HCT116 (cell line): ENCODE results near the gene ASB6.

Source experiments
- POLR2A ChIP-seq: IDR thresholded peaks from 2 replicates; pipeline ENCODE4 v1.7.0; 2011; ENCODE audit warnings: borderline replicate concordance; ENCODE audit not compliant: insufficient read depth, insufficient read length; ENCODE audit errors: extremely low read depth
- TF ChIP-seq, protein P1 (sequence below): IDR thresholded peaks from 2 replicates; pipeline ENCODE4 v1.6.1; 2012; ENCODE audit warnings: low read depth
- TF ChIP-seq, protein P2 (sequence below), 3 experiments: fragments of 200-600 bp in 1 of 3; sonication (generic) in 1 of 3; IDR thresholded peaks in 2 of 3; conservative IDR thresholded peaks in 1 of 3; 2 replicates each; pipeline ENCODE4 v1.5.1; 2012 to 2017; ENCODE audit warnings: low read depth in 2 of 3, low read length in 2 of 3, antibody characterized with exemption in 1 of 3, borderline replicate concordance in 1 of 3, control low read depth in 1 of 3, mild to moderate bottlenecking in 1 of 3, mixed read lengths in 1 of 3, mixed run types in 1 of 3, moderate library complexity in 1 of 3; ENCODE audit not compliant: insufficient read depth in 1 of 3

DNA sequence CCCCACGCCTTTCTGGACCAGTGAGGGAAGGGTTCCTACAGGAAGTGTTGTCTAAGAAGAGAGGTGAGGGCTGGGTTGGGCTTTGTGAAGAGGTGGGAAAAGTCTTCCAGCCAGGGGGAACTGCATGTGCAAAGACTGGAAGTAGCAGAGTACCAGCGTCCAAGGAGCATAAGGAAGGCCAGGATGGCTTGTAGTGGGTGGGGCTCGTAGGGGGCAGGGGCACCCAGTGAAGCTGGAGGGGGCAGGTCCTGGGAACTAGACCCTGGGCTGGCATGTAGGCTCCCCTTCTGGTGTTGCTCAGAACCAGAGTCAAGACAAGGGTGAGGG, 43.9 kb upstream of the ASB6 start:
- TF ChIP-seq, protein P1, sequence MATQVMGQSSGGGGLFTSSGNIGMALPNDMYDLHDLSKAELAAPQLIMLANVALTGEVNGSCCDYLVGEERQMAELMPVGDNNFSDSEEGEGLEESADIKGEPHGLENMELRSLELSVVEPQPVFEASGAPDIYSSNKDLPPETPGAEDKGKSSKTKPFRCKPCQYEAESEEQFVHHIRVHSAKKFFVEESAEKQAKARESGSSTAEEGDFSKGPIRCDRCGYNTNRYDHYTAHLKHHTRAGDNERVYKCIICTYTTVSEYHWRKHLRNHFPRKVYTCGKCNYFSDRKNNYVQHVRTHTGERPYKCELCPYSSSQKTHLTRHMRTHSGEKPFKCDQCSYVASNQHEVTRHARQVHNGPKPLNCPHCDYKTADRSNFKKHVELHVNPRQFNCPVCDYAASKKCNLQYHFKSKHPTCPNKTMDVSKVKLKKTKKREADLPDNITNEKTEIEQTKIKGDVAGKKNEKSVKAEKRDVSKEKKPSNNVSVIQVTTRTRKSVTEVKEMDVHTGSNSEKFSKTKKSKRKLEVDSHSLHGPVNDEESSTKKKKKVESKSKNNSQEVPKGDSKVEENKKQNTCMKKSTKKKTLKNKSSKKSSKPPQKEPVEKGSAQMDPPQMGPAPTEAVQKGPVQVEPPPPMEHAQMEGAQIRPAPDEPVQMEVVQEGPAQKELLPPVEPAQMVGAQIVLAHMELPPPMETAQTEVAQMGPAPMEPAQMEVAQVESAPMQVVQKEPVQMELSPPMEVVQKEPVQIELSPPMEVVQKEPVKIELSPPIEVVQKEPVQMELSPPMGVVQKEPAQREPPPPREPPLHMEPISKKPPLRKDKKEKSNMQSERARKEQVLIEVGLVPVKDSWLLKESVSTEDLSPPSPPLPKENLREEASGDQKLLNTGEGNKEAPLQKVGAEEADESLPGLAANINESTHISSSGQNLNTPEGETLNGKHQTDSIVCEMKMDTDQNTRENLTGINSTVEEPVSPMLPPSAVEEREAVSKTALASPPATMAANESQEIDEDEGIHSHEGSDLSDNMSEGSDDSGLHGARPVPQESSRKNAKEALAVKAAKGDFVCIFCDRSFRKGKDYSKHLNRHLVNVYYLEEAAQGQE = no peak
- TF ChIP-seq, protein P2, sequence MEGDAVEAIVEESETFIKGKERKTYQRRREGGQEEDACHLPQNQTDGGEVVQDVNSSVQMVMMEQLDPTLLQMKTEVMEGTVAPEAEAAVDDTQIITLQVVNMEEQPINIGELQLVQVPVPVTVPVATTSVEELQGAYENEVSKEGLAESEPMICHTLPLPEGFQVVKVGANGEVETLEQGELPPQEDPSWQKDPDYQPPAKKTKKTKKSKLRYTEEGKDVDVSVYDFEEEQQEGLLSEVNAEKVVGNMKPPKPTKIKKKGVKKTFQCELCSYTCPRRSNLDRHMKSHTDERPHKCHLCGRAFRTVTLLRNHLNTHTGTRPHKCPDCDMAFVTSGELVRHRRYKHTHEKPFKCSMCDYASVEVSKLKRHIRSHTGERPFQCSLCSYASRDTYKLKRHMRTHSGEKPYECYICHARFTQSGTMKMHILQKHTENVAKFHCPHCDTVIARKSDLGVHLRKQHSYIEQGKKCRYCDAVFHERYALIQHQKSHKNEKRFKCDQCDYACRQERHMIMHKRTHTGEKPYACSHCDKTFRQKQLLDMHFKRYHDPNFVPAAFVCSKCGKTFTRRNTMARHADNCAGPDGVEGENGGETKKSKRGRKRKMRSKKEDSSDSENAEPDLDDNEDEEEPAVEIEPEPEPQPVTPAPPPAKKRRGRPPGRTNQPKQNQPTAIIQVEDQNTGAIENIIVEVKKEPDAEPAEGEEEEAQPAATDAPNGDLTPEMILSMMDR (IDR thresholded peaks at IDR 0.05 in 2 of 3, conservative IDR thresholded peaks at IDR 0.05 in 1 of 3; ENCODE audit: borderline replicate concordance in 1 of 3, insufficient read depth in 1 of 3, low read depth in 2 of 3, low read length in 2 of 3) = no peak
- no peak for TF ChIP-seq POLR2A
